K562 (cell line): ENCODE measurements around the gene MBD6. TPM values are rescaled to one million over a fixed set of nuclear protein-coding genes. Genes with fewer than 3 reads are reported as not detected.

Experiments used
- CGGBP1 ChIP-seq: fragments of 250-450 bp; sonication (Bioruptor Pico); IDR thresholded peaks from 2 replicates; pipeline ENCODE4 v1.9.0; 2021; ENCODE audit warnings: mild to moderate bottlenecking
- CXXC5 ChIP-seq: fragments of 250-450 bp; sonication (Bioruptor Pico); IDR thresholded peaks from 2 replicates; pipeline ENCODE4 v1.8.0; 2022; ENCODE audit warnings: inconsistent platforms, mild to moderate bottlenecking, moderate library complexity
- E2F5 ChIP-seq: sonication (generic); formaldehyde crosslinking; IDR thresholded peaks from 2 replicates; pipeline ENCODE4 v1.8.0; 2022; ENCODE audit warnings: mild to moderate bottlenecking, missing genetic modification reagents
- NR2C1 ChIP-seq, 2 experiments: fragments of 450-650 bp; IDR thresholded peaks; 2 replicates each; pipeline ENCODE4 v1.6.1; 2017; ENCODE audit warnings: mild to moderate bottlenecking in 2 of 2, antibody characterized with exemption in 1 of 2, inconsistent platforms in 1 of 2, missing compliant biosample characterization in 1 of 2, missing genetic modification characterization in 1 of 2
- NR4A1 ChIP-seq, 2 experiments: fragments of 250-450 bp in 1 of 2; fragments of 450-650 bp in 1 of 2; sonication (Bioruptor Pico) in 1 of 2; IDR thresholded peaks; 2 replicates each; pipeline versions ENCODE4 v1.4.0 to v1.6.1; 2016 to 2020; ENCODE audit warnings: mild to moderate bottlenecking in 2 of 2, missing compliant biosample characterization in 1 of 2, missing genetic modification characterization in 1 of 2, moderate library complexity in 1 of 2
- PHF8 ChIP-seq: fragments of 200-600 bp; sonication (generic); IDR thresholded peaks from 2 replicates; pipeline ENCODE4 v1.6.1; 2012; ENCODE audit warnings: mixed run types, mild to moderate bottlenecking, inconsistent platforms, low read length, moderate library complexity, borderline replicate concordance
- PYGO2 ChIP-seq: fragments of 450-650 bp; IDR thresholded peaks from 2 replicates; pipeline ENCODE4 v1.6.1; 2016; ENCODE audit warnings: mild to moderate bottlenecking, missing genetic modification characterization, moderate library complexity, missing compliant biosample characterization
- REST ChIP-seq, 2 experiments: fragments of 450-650 bp; formaldehyde crosslinking in 1 of 2; IDR thresholded peaks; 2 replicates each; pipeline versions ENCODE4 v1.4.0 to v1.6.1; 2014 to 2020; ENCODE audit warnings: mild to moderate bottlenecking in 2 of 2, borderline replicate concordance in 1 of 2, low read depth in 1 of 2
- TRIM28 ChIP-seq: fragments of 450-650 bp; IDR thresholded peaks from 2 replicates; pipeline ENCODE4 v1.6.1; 2017
- XRCC3 ChIP-seq: fragments of 450-650 bp; IDR thresholded peaks from 2 replicates; pipeline ENCODE4 v1.6.1; 2017; ENCODE audit warnings: mild to moderate bottlenecking, moderate library complexity
- ZKSCAN3 ChIP-seq: fragments of 250-450 bp; sonication (Bioruptor Pico); IDR thresholded peaks from 2 replicates; pipeline ENCODE4 v1.4.0; 2020
- polyA plus RNA-seq, 8 experiments: library from polyadenylated mRNA; depleted of rRNA in 4 of 8; stranded (reverse) in 5 of 8; unstranded in 3 of 8; fragments of >200 nt; fragmentation: Nextera tagmentation in 2 of 8; fragmentation: Illumina TruSeq in 1 of 8; extraction: Ambion mirVana in 2 of 8; extraction: Trizol in 1 of 8; gene quantifications; 2 replicates each; pipeline versions ENCODE4 v1.2.1 to v1.2.3, GENCODE V29; 2011 to 2014; ENCODE audit warnings: inconsistent platforms in 1 of 8, missing spikeins in 1 of 8
- total RNA-seq, 7 experiments: library from RNA; depleted of rRNA in 6 of 7; stranded (reverse); fragments of >200 nt in 6 of 7; fragmentation: Illumina TruSeq in 2 of 7; extraction: Trizol in 2 of 7; gene quantifications; 2 replicates each; pipeline versions ENCODE4 v1.2.1 to v1.2.3, GENCODE V29; 2011 to 2021; ENCODE audit warnings: low replicate concordance in 1 of 7

Gene MBD6
- total and polyA plus RNA-seq, 9 of the 15 experiments (the other 6 are each of a cell fraction or from before 2014, with no cell fraction given), result 2.0 to 54.8 (median 3.8) TPM

GRCh38 chr12:57522887-57523705 is 472 bp downstream of the MBD6 start (continued):
- peak; percentile 40; the same call in 1 of the 2 replicates for TF ChIP-seq PHF8
- 0 out of 2 replicates have a peak, but pooled peaks have one; percentile 37 for TF ChIP-seq E2F5 (CRISPR knock-in tag)
- TF ChIP-seq REST (IDR thresholded peaks at IDR 0.05; ENCODE audit: borderline replicate concordance), result peak; percentile 86
- TF ChIP-seq REST (CRISPR knock-in tag; IDR thresholded peaks at IDR 0.05; ENCODE audit: low read depth), result 0 out of 2 replicates have a peak, but pooled peaks have one; percentile 39
- TF ChIP-seq XRCC3, result no peak
- TF ChIP-seq TRIM28, result no peak
- no peak for TF ChIP-seq ZKSCAN3 (CRISPR knock-in tag)
- TF ChIP-seq CGGBP1, result no peak
- TF ChIP-seq PYGO2, result no peak
- no peak for TF ChIP-seq CXXC5 (CRISPR knock-in tag)
- no peak for TF ChIP-seq NR2C1 (IDR thresholded peaks at IDR 0.05)
- TF ChIP-seq NR2C1 (tag; IDR thresholded peaks at IDR 0.05), result 0 out of 2 replicates have a peak, but pooled peaks have one; percentile 13
- no peak for TF ChIP-seq NR4A1 (CRISPR knock-in tag; IDR thresholded peaks at IDR 0.05)
- no peak for TF ChIP-seq NR4A1 (tag; IDR thresholded peaks at IDR 0.05)
